ENCODE measurements around the gene ANO1. TPM values are rescaled to one million over a fixed set of nuclear protein-coding genes. Genes with fewer than 3 reads are reported as not detected.

Gene ANO1
- total RNA-seq, 1 donor from 2014 or later: 14.9 TPM

- H3K9me3 Mint-ChIP-seq: no peaks in the 10 kb centered on the region
- no peaks in the 10 kb centered on the region for H3K27me3 Mint-ChIP-seq
- DNase-seq (ENCODE audit: extremely low spot score, unreplicated experiment): no peak
- no peak overlapping the region for H3K27ac Mint-ChIP-seq
- no peaks in the 10 kb centered on the region for H3K36me3 Mint-ChIP-seq
- no peak overlapping the region for H3K4me3 Mint-ChIP-seq
- no peak for TF ChIP-seq CTCF (conservative IDR thresholded peaks at IDR 0.05)
- H3K4me1 Mint-ChIP-seq (ENCODE audit: unreplicated experiment): peaks cover 8% of the 10 kb centered on the region
These were observed 13.5 kb downstream of the ANO1 start for GRCh38 chr11:70091638-70092037.

- Mint-ChIP-seq H3K27me3 (no peaks in the 10 kb centered on the region), H3K9me3 (no peaks in the 10 kb centered on the region), H3K4me1 (ENCODE audit: unreplicated experiment) (peaks cover 8% of the 10 kb centered on the region), H3K4me3 (no peak overlapping the region), H3K27ac (no peak overlapping the region), H3K36me3 (no peaks in the 10 kb centered on the region)
- no peak for DNase-seq (ENCODE audit: extremely low spot score, unreplicated experiment)
- TF ChIP-seq CTCF (conservative IDR thresholded peaks at IDR 0.05): no peak
These were observed 15.0 kb downstream of the ANO1 start for GRCh38 chr11:70092959-70093715.

GRCh38 chr11:70095541-70096252, 17.6 kb downstream of the ANO1 start:
- no peak for DNase-seq (ENCODE audit: extremely low spot score, unreplicated experiment)
- no peak for TF ChIP-seq CTCF (conservative IDR thresholded peaks at IDR 0.05)
- Mint-ChIP-seq H3K27ac (no peak overlapping the region), H3K36me3 (no peaks in the 10 kb centered on the region), H3K4me3 (no peak overlapping the region), H3K4me1 (ENCODE audit: unreplicated experiment) (peaks cover 7% of the 10 kb centered on the region), H3K9me3 (no peaks in the 10 kb centered on the region), H3K27me3 (no peaks in the 10 kb centered on the region)

GRCh38 chr11:70097783-70098563, 19.9 kb downstream of the ANO1 start:
- Mint-ChIP-seq H3K4me3 (no peak overlapping the region), H3K27me3 (no peaks in the 10 kb centered on the region), H3K27ac (no peak overlapping the region), H3K4me1 (ENCODE audit: unreplicated experiment) (no peaks in the 10 kb centered on the region), H3K36me3 (no peaks in the 10 kb centered on the region), H3K9me3 (no peaks in the 10 kb centered on the region)
- TF ChIP-seq CTCF (conservative IDR thresholded peaks at IDR 0.05): no peak
- DNase-seq (ENCODE audit: extremely low spot score, unreplicated experiment): no peak

GRCh38 chr11:70098936-70099335, 20.8 kb downstream of the ANO1 start:
- no peaks in the 10 kb centered on the region for H3K27me3 Mint-ChIP-seq
- no peak for TF ChIP-seq CTCF (conservative IDR thresholded peaks at IDR 0.05)
- H3K27ac Mint-ChIP-seq: no peak overlapping the region
- no peaks in the 10 kb centered on the region for H3K9me3 Mint-ChIP-seq
- H3K4me1 Mint-ChIP-seq (ENCODE audit: unreplicated experiment): peaks cover 6% of the 10 kb centered on the region
- H3K36me3 Mint-ChIP-seq: no peaks in the 10 kb centered on the region
- DNase-seq (ENCODE audit: extremely low spot score, unreplicated experiment): no peak
- H3K4me3 Mint-ChIP-seq: no peak overlapping the region
